Osteoblast (primary cell): ENCODE data around the gene SORL1. TPM values are rescaled to one million over a fixed set of nuclear protein-coding genes. Genes with fewer than 3 reads are reported as not detected.
A peak's percentile ranks its signal among the peaks of the same experiment; 100 is the strongest.
"Not testable (repeated sequence)": the region's sequence is repeated elsewhere in the genome, so short reads cannot be mapped to it uniquely, and the experiment has no call there.

ENCODE experiments used
- DNase-seq: peaks from one replicate; pipeline ENCODE4 v3.0.0; 2011; ENCODE audit warnings: low spot score, mixed read lengths; ENCODE audit not compliant: insufficient read length; ENCODE audit errors: missing footprints
- H2AFZ ChIP-seq: 2 replicates; pipeline ENCODE4 v1.6.0; 2011; ENCODE audit warnings: mild to moderate bottlenecking, low read length
- H3K27ac ChIP-seq: 2 replicates; pipeline ENCODE4 v1.5.1; 2011; ENCODE audit warnings: mild to moderate bottlenecking, low read depth, low read length, moderate library complexity
- H3K27me3 ChIP-seq: 2 replicates; pipeline ENCODE4 v1.6.0; 2012; ENCODE audit warnings: mild to moderate bottlenecking, control low read depth, inconsistent platforms, low read length, moderate library complexity; ENCODE audit not compliant: insufficient read depth
- H3K36me3 ChIP-seq: 2 replicates; pipeline ENCODE4 v1.5.1; 2011; ENCODE audit warnings: mild to moderate bottlenecking, low read length, control low read depth, moderate library complexity; ENCODE audit not compliant: insufficient read depth
- H3K4me1 ChIP-seq: 2 replicates; pipeline ENCODE4 v1.5.1; 2011; ENCODE audit warnings: mild to moderate bottlenecking, low read length, control low read depth, moderate library complexity; ENCODE audit not compliant: insufficient read depth
- H3K4me2 ChIP-seq: 2 replicates; pipeline ENCODE4 v1.6.0; 2011; ENCODE audit warnings: mild to moderate bottlenecking, low read length; ENCODE audit not compliant: insufficient read depth
- H3K4me3 ChIP-seq: fragments of 200-600 bp; sonication (generic); 3 replicates; pipeline ENCODE4 v1.5.1; 2012; ENCODE audit warnings: mild to moderate bottlenecking, low read length, inconsistent platforms; ENCODE audit not compliant: insufficient read depth
- H3K79me2 ChIP-seq: 2 replicates; pipeline ENCODE4 v1.6.0; 2012; ENCODE audit warnings: mild to moderate bottlenecking, low read length, control low read depth, inconsistent platforms; ENCODE audit not compliant: insufficient read depth
- H3K9me3 ChIP-seq: 2 replicates; pipeline ENCODE4 v1.5.1; 2011; ENCODE audit warnings: low read depth, low read length, control low read depth
- H4K20me1 ChIP-seq: 2 replicates; pipeline ENCODE4 v1.6.0; 2012; ENCODE audit warnings: mild to moderate bottlenecking, low read length, control low read depth; ENCODE audit not compliant: insufficient read depth
- CTCF ChIP-seq: IDR thresholded peaks from 2 replicates; pipeline ENCODE4 v1.5.1; 2011; ENCODE audit warnings: mild to moderate bottlenecking, low read depth, low read length, moderate library complexity; ENCODE audit errors: extremely low read depth
- total RNA-seq: library from RNA; depleted of rRNA; stranded (reverse); fragments of >200 nt; gene quantifications from 2 replicates; pipeline ENCODE4 v1.2.3, GENCODE V29; 2012

Gene SORL1
- under 0.01 and 0.36 TPM in 2 replicates for total RNA-seq

- H3K36me3 ChIP-seq: no peaks in the 10 kb centered on the region
- peaks cover 54% of the 10 kb centered on the region for H3K27me3 ChIP-seq
- no peaks in the 10 kb centered on the region for H3K79me2 ChIP-seq
- TF ChIP-seq CTCF: peak; percentile 27
- H3K4me1 ChIP-seq: peaks cover 4% of the 10 kb centered on the region
- peak within 1 kb of the TSS; percentile 63 for H3K4me2 ChIP-seq
- no peaks in the 10 kb centered on the region for H4K20me1 ChIP-seq
- H2AFZ ChIP-seq: peak within 1 kb of the TSS; percentile 68
- peak; percentile 95 for DNase-seq
- H3K27ac ChIP-seq: no peak within 1 kb of the TSS
- no peaks in the 10 kb centered on the region for H3K9me3 ChIP-seq
- H3K4me3 ChIP-seq: peak within 1 kb of the TSS; percentile 61
These were observed at the start of gene SORL1 for GRCh38 chr11:121451986-121452608. TSS of gene SORL1 (plus strand) at chr11:121452314. CDS start at chr11:121452332, 18 bp downstream.

- no peak for TF ChIP-seq CTCF
- Histone ChIP-seq H3K4me2 (no peak overlapping the region), H3K27ac (no peak overlapping the region), H4K20me1 (no peaks in the 10 kb centered on the region), H2AFZ (no peak overlapping the region), H3K36me3 (no peaks in the 10 kb centered on the region), H3K4me1 (no peaks in the 10 kb centered on the region), H3K79me2 (no peaks in the 10 kb centered on the region), H3K27me3 (peaks cover 3% of the 10 kb centered on the region), H3K4me3 (no peak overlapping the region), H3K9me3 (no peaks in the 10 kb centered on the region)
- no peak for DNase-seq
These were observed 46.5 kb upstream of the SORL1 start for GRCh38 chr11:121405646-121406045.

GRCh38 chr11:121406291-121406690 lies 45.8 kb upstream of the SORL1 start:
- no peak overlapping the region for H3K27ac ChIP-seq
- no peaks in the 10 kb centered on the region for H4K20me1 ChIP-seq
- no peaks in the 10 kb centered on the region for H3K4me1 ChIP-seq
- TF ChIP-seq CTCF: no peak
- H3K79me2 ChIP-seq: no peaks in the 10 kb centered on the region
- peaks cover 3% of the 10 kb centered on the region for H3K27me3 ChIP-seq
- H3K9me3 ChIP-seq: no peaks in the 10 kb centered on the region
- H3K4me2 ChIP-seq: no peak overlapping the region
- no peak for DNase-seq
- H3K36me3 ChIP-seq: no peaks in the 10 kb centered on the region
- H2AFZ ChIP-seq: no peak overlapping the region
- no peak overlapping the region for H3K4me3 ChIP-seq

GRCh38 chr11:121408830-121409229 lies 43.3 kb upstream of the SORL1 start:
- Histone ChIP-seq H3K9me3 (no peaks in the 10 kb centered on the region), H3K36me3 (no peaks in the 10 kb centered on the region), H3K27me3 (peaks cover 3% of the 10 kb centered on the region), H3K4me2 (no peak overlapping the region), H3K4me1 (no peaks in the 10 kb centered on the region), H3K4me3 (no peak overlapping the region), H2AFZ (no peak overlapping the region), H3K27ac (no peak overlapping the region), H3K79me2 (no peaks in the 10 kb centered on the region), H4K20me1 (no peaks in the 10 kb centered on the region)
- no peak for DNase-seq
- TF ChIP-seq CTCF: no peak

- not testable (repeated sequence) for DNase-seq, H3K36me3 ChIP-seq, H4K20me1 ChIP-seq, H3K79me2 ChIP-seq, H3K4me3 ChIP-seq, H2AFZ ChIP-seq, H3K9me3 ChIP-seq, H3K4me2 ChIP-seq, H3K27me3 ChIP-seq, H3K27ac ChIP-seq, H3K4me1 ChIP-seq
These were observed 42.1 kb upstream of the SORL1 start for GRCh38 chr11:121410041-121410440.

GRCh38 chr11:121411330-121411729 lies 40.8 kb upstream of the SORL1 start:
- not testable (repeated sequence) for H2AFZ ChIP-seq, H4K20me1 ChIP-seq, H3K9me3 ChIP-seq, H3K4me3 ChIP-seq, H3K27ac ChIP-seq, H3K4me1 ChIP-seq, H3K36me3 ChIP-seq, H3K27me3 ChIP-seq, DNase-seq, H3K4me2 ChIP-seq, H3K79me2 ChIP-seq
